Vagina (tissue), 2 donors: ENCODE data around the gene CARD10.

Experiments used
- CTCF ChIP-seq, 3 experiments: fragments of 450-650 bp in 2 of 3; fragments of 200-600 bp in 1 of 3; sonication (generic) in 1 of 3; IDR thresholded peaks; one replicate each; pipeline ENCODE4 v1.5.1; 2017 to 2019; ENCODE audit warnings: antibody characterized with exemption in 3 of 3, mild to moderate bottlenecking in 2 of 3, moderate library complexity in 2 of 3
- POLR2A ChIP-seq, 2 donors: fragments of 450-650 bp; IDR thresholded peaks; one replicate each; pipeline ENCODE4 v1.6.1; 2017; ENCODE audit warnings: antibody characterized with exemption in 2 of 2, mild to moderate bottlenecking in 2 of 2, moderate library complexity in 2 of 2
- POLR2AphosphoS5 ChIP-seq, 2 donors: sonication (generic); formaldehyde crosslinking; IDR thresholded peaks; one replicate each; pipeline ENCODE4 v1.9.0; 2017; ENCODE audit warnings: antibody characterized with exemption in 2 of 2, mild to moderate bottlenecking in 2 of 2, low read depth in 1 of 2; ENCODE audit not compliant: insufficient read depth in 1 of 2

GRCh38 chr22:37507731-37508130, 11.5 kb downstream of the CARD10 start:
- TF ChIP-seq POLR2AphosphoS5 (IDR thresholded peaks at IDR 0.05; ENCODE audit: insufficient read depth in 1 of 2, low read depth in 1 of 2) (no peak), POLR2A (IDR thresholded peaks at IDR 0.05) (no peak), CTCF (IDR thresholded peaks at IDR 0.05) (no peak)
